HL-60 (cell line): Measurements from ENCODE around the gene FNDC3B.

Experiments
- POLR2AphosphoS5 ChIP-seq: IDR thresholded peaks from 2 replicates; pipeline ENCODE4 v1.6.1; 2012; ENCODE audit warnings: low read depth
- SPI1 ChIP-seq: IDR thresholded peaks from 2 replicates; pipeline ENCODE4 v1.6.1; 2012; ENCODE audit warnings: low read depth, mild to moderate bottlenecking, borderline replicate concordance
- TF ChIP-seq, protein P1 (sequence below): IDR thresholded peaks from one replicate; pipeline ENCODE4 v1.5.1; 2011; ENCODE audit warnings: low read length, control low read depth, inconsistent platforms; ENCODE audit not compliant: insufficient read depth

- TF ChIP-seq, protein P1, sequence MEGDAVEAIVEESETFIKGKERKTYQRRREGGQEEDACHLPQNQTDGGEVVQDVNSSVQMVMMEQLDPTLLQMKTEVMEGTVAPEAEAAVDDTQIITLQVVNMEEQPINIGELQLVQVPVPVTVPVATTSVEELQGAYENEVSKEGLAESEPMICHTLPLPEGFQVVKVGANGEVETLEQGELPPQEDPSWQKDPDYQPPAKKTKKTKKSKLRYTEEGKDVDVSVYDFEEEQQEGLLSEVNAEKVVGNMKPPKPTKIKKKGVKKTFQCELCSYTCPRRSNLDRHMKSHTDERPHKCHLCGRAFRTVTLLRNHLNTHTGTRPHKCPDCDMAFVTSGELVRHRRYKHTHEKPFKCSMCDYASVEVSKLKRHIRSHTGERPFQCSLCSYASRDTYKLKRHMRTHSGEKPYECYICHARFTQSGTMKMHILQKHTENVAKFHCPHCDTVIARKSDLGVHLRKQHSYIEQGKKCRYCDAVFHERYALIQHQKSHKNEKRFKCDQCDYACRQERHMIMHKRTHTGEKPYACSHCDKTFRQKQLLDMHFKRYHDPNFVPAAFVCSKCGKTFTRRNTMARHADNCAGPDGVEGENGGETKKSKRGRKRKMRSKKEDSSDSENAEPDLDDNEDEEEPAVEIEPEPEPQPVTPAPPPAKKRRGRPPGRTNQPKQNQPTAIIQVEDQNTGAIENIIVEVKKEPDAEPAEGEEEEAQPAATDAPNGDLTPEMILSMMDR: no peak
- TF ChIP-seq POLR2AphosphoS5: no peak
- TF ChIP-seq SPI1: no peak
Observed at GRCh38 chr3:172333692-172334457, 294.5 kb downstream of the FNDC3B start.
